GM12873 (cell line): ENCODE results near the gene FAM53A.

ENCODE experiments used
- CTCF ChIP-seq: IDR thresholded peaks from 2 replicates; pipeline ENCODE4 v1.5.1; 2012; ENCODE audit warnings: low read depth, mild to moderate bottlenecking, moderate library complexity, low read length, control low read depth; ENCODE audit not compliant: insufficient read depth; ENCODE audit errors: missing control alignments

FAM53A gene

GRCh38 chr4:1714303-1715001 lies 30.3 kb upstream of the FAM53A start:
- TF ChIP-seq CTCF, result no peak

GRCh38 chr4:1713003-1713851 lies 29.1 kb upstream of the FAM53A start:
- TF ChIP-seq CTCF, result no peak

- TF ChIP-seq CTCF, result no peak
Measured at GRCh38 chr4:1712216-1713002, 28.3 kb upstream of the FAM53A start, which contains the start of gene SLBP. TSS of gene SLBP (minus strand) at chr4:1712319. CDS start at chr4:1712188, 131 bp downstream.

- no peak for TF ChIP-seq CTCF
Measured at GRCh38 chr4:1711571-1712215, 27.6 kb upstream of the FAM53A start.

- TF ChIP-seq CTCF, result no peak
Measured at GRCh38 chr4:1711055-1711570, 27.0 kb upstream of the FAM53A start.

GRCh38 chr4:1708581-1708980 lies 24.5 kb upstream of the FAM53A start:
- TF ChIP-seq CTCF, result no peak

GRCh38 chr4:1706358-1706757 lies 22.2 kb upstream of the FAM53A start:
- TF ChIP-seq CTCF, result no peak
